Endothelial cell of umbilical vein (primary cell): Measurements from ENCODE around the gene IRF2BP2. TPM values are rescaled to one million over a fixed set of nuclear protein-coding genes. Genes with fewer than 3 reads are reported as not detected.

Experiments used
- BruUV-seq: library from RNA; stranded (reverse); fragments of 400-500 nt; replicated peaks from 2 replicates; lab custom pipeline; 2021; lab: Mats Ljungman, UMichigan
- CTCF ChIA-PET: fragments of 300-600, 350-600 bp; sonication (Branson Sonifier 250); formaldehyde crosslinking; loops from one replicate; lab custom pipeline; 2021; ENCODE audit warnings: antibody characterized with exemption, inconsistent platforms; lab: Charles Lee
- POLR2A ChIA-PET: fragments of 300-600, 350-600 bp; sonication (Branson Sonifier 250); formaldehyde crosslinking; loops from one replicate; lab custom pipeline; 2021; ENCODE audit warnings: antibody characterized with exemption, inconsistent platforms; lab: Charles Lee
- DNase-seq: peaks from one replicate; pipeline ENCODE4 v3.0.0-alpha.2; 2011; ENCODE audit warnings: low read depth, low spot score
- FAIRE-seq: peaks from 2 replicates; lab custom pipeline; 2011; peaks lifted over from hg19 to GRCh38; lab: Jason Lieb, UNC
- H2AFZ ChIP-seq: 2 replicates; pipeline ENCODE4 v1.6.0; 2012; ENCODE audit warnings: low read depth, low read length, control low read depth, inconsistent platforms
- H3K27ac ChIP-seq: 2 replicates; pipeline ENCODE4 v1.5.1; 2011; ENCODE audit warnings: low read depth, mild to moderate bottlenecking, control low read depth, low read length, moderate library complexity; ENCODE audit not compliant: insufficient read depth
- H3K27me3 ChIP-seq, 2 experiments: 2 replicates each; pipeline versions ENCODE4 v1.6.0 to v1.6.1; 2011; ENCODE audit warnings: low read length in 2 of 2, mixed read lengths in 1 of 2; ENCODE audit not compliant: control insufficient read depth in 2 of 2, insufficient read depth in 2 of 2
- H3K36me3 ChIP-seq, 2 experiments: 2 replicates in 1 of 2; 3 replicates in 1 of 2; pipeline ENCODE4 v1.5.1; 2011; ENCODE audit warnings: low read length in 2 of 2, mild to moderate bottlenecking in 1 of 2, moderate library complexity in 1 of 2; ENCODE audit not compliant: control insufficient read depth in 2 of 2, insufficient read depth in 2 of 2; ENCODE audit errors: extremely low read depth in 1 of 2
- H3K4me1 ChIP-seq: 3 replicates; pipeline ENCODE4 v1.5.1; 2011; ENCODE audit warnings: mild to moderate bottlenecking, low read length; ENCODE audit not compliant: control insufficient read depth, insufficient read depth; ENCODE audit errors: extremely low read depth
- H3K4me2 ChIP-seq: 2 replicates; pipeline ENCODE4 v1.6.1; 2011; ENCODE audit warnings: low read length, control low read depth, mixed read lengths; ENCODE audit not compliant: insufficient read depth
- H3K4me3 ChIP-seq, 3 experiments: fragments of 200-600 bp in 1 of 3; sonication (generic), shearing (Covaris generic) in 1 of 3; replicated peaks in 1 of 3; 2 replicates each; pipeline ENCODE4 v1.5.1; 2011 to 2016; ENCODE audit warnings: control low read depth in 3 of 3, low read length in 3 of 3, mild to moderate bottlenecking in 2 of 3, inconsistent platforms in 1 of 3, low read depth in 1 of 3, moderate library complexity in 1 of 3; ENCODE audit not compliant: insufficient read depth in 1 of 3
- H3K79me2 ChIP-seq: 2 replicates; pipeline ENCODE4 v1.6.0; 2012; ENCODE audit warnings: low read length, inconsistent platforms; ENCODE audit not compliant: control insufficient read depth, insufficient read depth
- H3K9ac ChIP-seq: replicated peaks from 2 replicates; pipeline ENCODE3; 2011; ENCODE audit warnings: low read length, control low read depth; ENCODE audit not compliant: insufficient read depth; ENCODE audit errors: extremely low read depth
- H3K9me1 ChIP-seq: replicated peaks from 3 replicates; pipeline ENCODE4 v1.6.0; 2011; ENCODE audit warnings: mild to moderate bottlenecking, low read length; ENCODE audit not compliant: control insufficient read depth, insufficient read depth; ENCODE audit errors: extremely low read depth
- H3K9me3 ChIP-seq: replicated peaks from 2 replicates; pipeline ENCODE4 v1.5.1; 2012; ENCODE audit warnings: low read length, inconsistent platforms; ENCODE audit not compliant: control insufficient read depth, insufficient read depth
- H4K20me1 ChIP-seq: replicated peaks from 2 replicates; pipeline ENCODE3; 2011; ENCODE audit warnings: mild to moderate bottlenecking, low read length; ENCODE audit not compliant: control insufficient read depth, insufficient read depth; ENCODE audit errors: extremely low read depth
- CTCF ChIP-seq, 2 donors: IDR thresholded peaks; 1 replicate in 1 of 2; 2 replicates in 1 of 2; pipeline ENCODE4 v1.5.1; 2011; ENCODE audit warnings: low read length in 2 of 2, mild to moderate bottlenecking in 2 of 2, moderate library complexity in 2 of 2, control low read depth in 1 of 2, inconsistent platforms in 1 of 2, low read depth in 1 of 2; ENCODE audit not compliant: insufficient read depth in 1 of 2; ENCODE audit errors: extremely low read depth in 1 of 2
- EZH2 ChIP-seq: IDR thresholded peaks from 2 replicates; pipeline ENCODE4 v1.6.1; 2012; ENCODE audit warnings: borderline replicate concordance, low read depth, mild to moderate bottlenecking, moderate library complexity, low read length, inconsistent platforms; ENCODE audit not compliant: severe bottlenecking
- GATA2 ChIP-seq: IDR thresholded peaks from 2 replicates; pipeline ENCODE4 v1.7.0; 2011; ENCODE audit warnings: low read depth, mild to moderate bottlenecking, moderate library complexity, mixed read lengths, low read length; ENCODE audit not compliant: insufficient read length, insufficient read depth
- JUN ChIP-seq: IDR thresholded peaks from 2 replicates; pipeline ENCODE4 v1.6.1; 2011; ENCODE audit warnings: borderline replicate concordance, low read depth; ENCODE audit not compliant: insufficient read length, insufficient read depth
- MAX ChIP-seq: IDR thresholded peaks from 2 replicates; pipeline ENCODE4 v1.6.1; 2011; ENCODE audit not compliant: insufficient read depth, insufficient read length
- MYC ChIP-seq: IDR thresholded peaks from one replicate; pipeline ENCODE4 v1.6.1; 2011; ENCODE audit warnings: mild to moderate bottlenecking, low read depth, low read length
- POLR2A ChIP-seq: IDR thresholded peaks from 2 replicates; pipeline ENCODE4 v1.6.1; 2012; ENCODE audit warnings: low read depth, mild to moderate bottlenecking, control low read depth, low read length
- dilution Hi-C: fragments of 300-500 bp; cut with MboI; formaldehyde crosslinking; loops from one replicate; pipeline ENCODE4 v1.15.0; 2019; ENCODE audit warnings: low sequenced_read_pairs; ENCODE audit not compliant: extremely low pct_ligation_motif_present
- intact Hi-C: fragments of 100-400 bp; cut with micrococcal nuclease; formaldehyde crosslinking; loops from one replicate; pipeline ENCODE4 v1.10.0; 2022
- polyA plus RNA-seq, 4 experiments: library from polyadenylated mRNA; depleted of rRNA in 3 of 4; stranded (reverse) in 3 of 4; unstranded in 1 of 4; fragments of >200 nt; gene quantifications; 2 replicates each; pipeline versions ENCODE4 v1.2.1 to v1.2.3, GENCODE V29; 2011 to 2012; ENCODE audit warnings: missing spikeins in 1 of 4
- total RNA-seq: library from RNA; stranded (reverse); gene quantifications from 2 replicates; pipeline ENCODE4 v1.2.3, GENCODE V29; 2021

Gene IRF2BP2
- total and polyA plus RNA-seq, 2 donors (not counting 3 experiments of a cell fraction or from before 2014, with no cell fraction given), result 66.6 to 109 TPM

- TF ChIP-seq EZH2, result no peak
- no peak for TF ChIP-seq MAX
- TF ChIP-seq GATA2, result no peak
- TF ChIP-seq MYC, result no peak
- TF ChIP-seq POLR2A, result no peak
- TF ChIP-seq CTCF (IDR thresholded peaks at IDR 0.05; ENCODE audit: extremely low read depth in 1 of 2, insufficient read depth in 1 of 2, low read depth in 1 of 2, low read length in 2 of 2), result no peak
- no peak for TF ChIP-seq JUN
- CTCF ChIA-PET, result interaction anchor here (0.9 to 1.0 kb wide), 2 partner anchors 9 to 19 kb away, joined by 3 read pairs; no protein-coding TSS in a partner anchor
- DNase-seq (no peak), FAIRE-seq (no peak)
- Histone ChIP-seq H4K20me1 (no peaks in the 10 kb centered on the region), H3K27me3 (no peaks in the 10 kb centered on the region), H3K4me2 (no peak overlapping the region), H3K9me3 (no peaks in the 10 kb centered on the region), H3K4me1 (peaks cover 5% of the 10 kb centered on the region), H2AFZ (no peak overlapping the region), H3K9ac (no peak overlapping the region), H3K36me3 (no peaks in the 10 kb centered on the region), H3K9me1 (no peaks in the 10 kb centered on the region), H3K27ac (no peak overlapping the region), H3K79me2 (no peaks in the 10 kb centered on the region), H3K4me3 (no peak overlapping the region)
- dilution Hi-C loops, result no loop called here
- BruUV-seq, result no TSS peak
- intact Hi-C loops, result no loop called here
- POLR2A ChIA-PET, result no interaction called here
Measured at GRCh38 chr1:234593771-234594504, 16.0 kb downstream of the IRF2BP2 start.
